GM23338 (cell line): Measurements from ENCODE around the gene BTC. TPM values are rescaled to one million over a fixed set of nuclear protein-coding genes. Genes with fewer than 3 reads are reported as not detected.

ENCODE experiments used
- ATAC-seq: fragments of 200-7000 bp; cut with Tn5 transposase; 3 replicates; pipeline ENCODE4 v1.9.1; 2020
- DNase-seq: peaks from one replicate; pipeline ENCODE4 v3.0.0-alpha.2; 2015; ENCODE audit warnings: low spot score
- H2AFZ ChIP-seq: fragments of 200-600 bp; sonication (generic); 2 replicates; pipeline ENCODE4 v1.8.0; 2016; ENCODE audit warnings: antibody characterized with exemption, mild to moderate bottlenecking, moderate library complexity
- H3F3A ChIP-seq: fragments of 200-600 bp; sonication (generic); replicated peaks from 2 replicates; pipeline ENCODE4 v1.8.0; 2017; ENCODE audit warnings: antibody characterized with exemption, mixed run types, low read depth
- H3K27ac ChIP-seq: fragments of 200-600 bp; sonication (generic); 2 replicates; pipeline ENCODE4 v1.6.1; 2016; ENCODE audit warnings: low read depth
- H3K27me3 ChIP-seq: fragments of 200-600 bp; sonication (generic); 2 replicates; pipeline ENCODE4 v1.8.0; 2016; ENCODE audit warnings: mild to moderate bottlenecking, mixed run types, moderate library complexity; ENCODE audit not compliant: insufficient read depth
- H3K36me3 ChIP-seq: fragments of 200-600 bp; sonication (generic); 2 replicates; pipeline ENCODE4 v1.8.0; 2016; ENCODE audit warnings: mild to moderate bottlenecking; ENCODE audit not compliant: insufficient read depth
- H3K4me1 ChIP-seq: fragments of 200-600 bp; sonication (generic); 2 replicates; pipeline ENCODE4 v1.8.0; 2016; ENCODE audit warnings: mild to moderate bottlenecking, moderate library complexity; ENCODE audit not compliant: insufficient read depth
- H3K4me2 ChIP-seq: fragments of 200-600 bp; sonication (generic); 2 replicates; pipeline ENCODE4 v1.7.1; 2017; ENCODE audit warnings: mixed run types
- H3K4me3 ChIP-seq: fragments of 200-600 bp; sonication (generic); 2 replicates; pipeline ENCODE4 v1.6.1; 2016; ENCODE audit warnings: mixed run types
- H3K79me2 ChIP-seq: fragments of 200-600 bp; sonication (generic); replicated peaks from 2 replicates; pipeline ENCODE4 v1.8.0; 2017; ENCODE audit warnings: mild to moderate bottlenecking; ENCODE audit not compliant: insufficient read depth
- H3K9me2 ChIP-seq: fragments of 200-600 bp; sonication (generic); 2 replicates; pipeline ENCODE4 v1.8.0; 2017; ENCODE audit not compliant: insufficient read depth
- H4K20me1 ChIP-seq: fragments of 200-600 bp; sonication (generic); replicated peaks from 2 replicates; pipeline ENCODE4 v1.8.0; 2017; ENCODE audit warnings: mild to moderate bottlenecking; ENCODE audit not compliant: insufficient read depth
- H3K27ac Mint-ChIP-seq: 2 replicates; pipeline ENCODE4 v1.8.0; 2020; ENCODE audit warnings: inconsistent platforms, mild to moderate bottlenecking, moderate library complexity, mixed read lengths
- H3K27me3 Mint-ChIP-seq: 3 replicates; pipeline ENCODE4 v1.8.0; 2022; ENCODE audit warnings: low read depth, mild to moderate bottlenecking, moderate library complexity, mixed read lengths, inconsistent platforms; ENCODE audit not compliant: insufficient read depth, poor library complexity
- H3K36me3 Mint-ChIP-seq: 3 replicates; pipeline ENCODE4 v1.8.0; 2021; ENCODE audit warnings: low read depth, mild to moderate bottlenecking, inconsistent platforms, moderate library complexity, mixed read lengths
- H3K4me1 Mint-ChIP-seq: 3 replicates; pipeline ENCODE4 v1.8.0; 2020; ENCODE audit warnings: mild to moderate bottlenecking, inconsistent platforms, mixed read lengths
- H3K4me3 Mint-ChIP-seq: 3 replicates; pipeline ENCODE4 v1.8.0; 2021; ENCODE audit warnings: moderate library complexity, mild to moderate bottlenecking, inconsistent platforms, mixed read lengths
- H3K9me3 Mint-ChIP-seq: 3 replicates; pipeline ENCODE4 v1.8.0; 2020; ENCODE audit warnings: moderate library complexity, mild to moderate bottlenecking, inconsistent platforms, mixed read lengths
- CTCF ChIP-seq, 2 experiments: fragments of 200-600 bp in 1 of 2; sonication (generic) in 1 of 2; conservative IDR thresholded peaks; 2 replicates each; pipeline versions ENCODE4 v1.5.1 to v1.6.1; 2016 to 2017; ENCODE audit warnings: antibody characterized with exemption in 2 of 2, low read depth in 2 of 2, mild to moderate bottlenecking in 2 of 2, moderate library complexity in 1 of 2
- ETS1 ChIP-seq: IDR thresholded peaks from 2 replicates; pipeline ENCODE4 v1.6.1; 2016; ENCODE audit warnings: antibody characterized with exemption
- EZH2 ChIP-seq: fragments of 200-600 bp; sonication (generic); IDR thresholded peaks from one replicate; pipeline ENCODE4 v1.8.0; 2017; ENCODE audit warnings: antibody characterized with exemption, mild to moderate bottlenecking, low read depth; ENCODE audit not compliant: unreplicated experiment
- EZH2phosphoT487 ChIP-seq: fragments of 200-600 bp; sonication (generic); IDR thresholded peaks from one replicate; pipeline ENCODE4 v1.8.1; 2018; ENCODE audit warnings: antibody characterized with exemption; ENCODE audit not compliant: unreplicated experiment
- NANOG ChIP-seq: IDR thresholded peaks from 2 replicates; pipeline ENCODE4 v1.6.1; 2016; ENCODE audit warnings: antibody characterized with exemption, borderline replicate concordance
- POLR2AphosphoS5 ChIP-seq: IDR thresholded peaks from 2 replicates; pipeline ENCODE4 v1.6.1; 2016; ENCODE audit warnings: antibody characterized with exemption, low read depth
- STAT1 ChIP-seq: IDR thresholded peaks from one replicate; pipeline ENCODE4 v1.6.1; 2016; ENCODE audit warnings: antibody characterized with exemption; ENCODE audit not compliant: unreplicated experiment
- ZNF114 ChIP-seq: fragments of 250-450 bp; sonication (Bioruptor Pico); IDR thresholded peaks from 2 replicates; pipeline ENCODE4 v1.5.0; 2020; ENCODE audit warnings: mild to moderate bottlenecking, moderate library complexity
- ZNF331 ChIP-seq: fragments of 250-450 bp; sonication (Bioruptor Pico); IDR thresholded peaks from 2 replicates; pipeline ENCODE4 v1.5.0; 2020; ENCODE audit warnings: low read depth, mild to moderate bottlenecking, moderate library complexity
- ZNF462 ChIP-seq: fragments of 250-450 bp; sonication (Bioruptor Pico); IDR thresholded peaks from 2 replicates; pipeline ENCODE4 v1.5.0; 2020; ENCODE audit warnings: mild to moderate bottlenecking, moderate library complexity
- polyA plus RNA-seq: library from polyadenylated mRNA; unstranded; fragments of >200 nt; fragmentation: Nextera tagmentation; extraction: Ambion mirVana; gene quantifications from 2 replicates; pipeline ENCODE4 v1.2.1, GENCODE V29; 2016
- total RNA-seq: library from RNA; depleted of rRNA; stranded (reverse); fragments of >200 nt; shearing (Covaris generic); gene quantifications from 2 replicates; pipeline ENCODE4 v1.2.3, GENCODE V29; 2014

Gene BTC
- total and polyA plus RNA-seq, 2 experiments from 2014 or later, result 0.18 to 0.59 TPM

- H3K79me2 ChIP-seq, result no peaks in the 10 kb centered on the region
- H3K4me2 ChIP-seq, result no peak overlapping the region
- Mint-ChIP-seq H3K27me3 (no peaks in the 10 kb centered on the region), H3K9me3 (no peaks in the 10 kb centered on the region), H3K4me3 (no peak overlapping the region), H3K36me3 (no peaks in the 10 kb centered on the region), H3K4me1 (no peaks in the 10 kb centered on the region), H3K27ac (no peak overlapping the region)
- H3K36me3 ChIP-seq, result no peaks in the 10 kb centered on the region
- no peaks in the 10 kb centered on the region for H3K9me2 ChIP-seq
- DNase-seq (no peak), ATAC-seq (no peak)
- no peaks in the 10 kb centered on the region for H3K4me1 ChIP-seq
- H3K27ac ChIP-seq, result no peak overlapping the region
- no peaks in the 10 kb centered on the region for H3F3A ChIP-seq
- no peaks in the 10 kb centered on the region for H3K27me3 ChIP-seq
- H2AFZ ChIP-seq, result no peak overlapping the region
- H3K4me3 ChIP-seq, result no peak overlapping the region
- H4K20me1 ChIP-seq, result no peaks in the 10 kb centered on the region
- no peak for TF ChIP-seq STAT1
These were observed 41.5 kb downstream of the BTC start for GRCh38 chr4:74752798-74753197.

GRCh38 chr4:74751856-74752255 is 42.5 kb downstream of the BTC start:
- Histone ChIP-seq H3K27me3 (no peaks in the 10 kb centered on the region), H3F3A (no peaks in the 10 kb centered on the region), H2AFZ (peak overlapping the region; percentile 70; the same call in 1 of the 2 replicates), H3K9me2 (no peaks in the 10 kb centered on the region), H3K27ac (no peak overlapping the region), H3K79me2 (no peaks in the 10 kb centered on the region), H3K4me2 (no peak overlapping the region), H3K4me3 (no peak overlapping the region), H4K20me1 (no peaks in the 10 kb centered on the region), H3K4me1 (no peaks in the 10 kb centered on the region), H3K36me3 (no peaks in the 10 kb centered on the region)
- ATAC-seq (no peak), DNase-seq (no peak)
- Mint-ChIP-seq H3K4me3 (no peak overlapping the region), H3K36me3 (no peaks in the 10 kb centered on the region), H3K27ac (no peak overlapping the region), H3K4me1 (no peaks in the 10 kb centered on the region), H3K9me3 (no peaks in the 10 kb centered on the region), H3K27me3 (no peaks in the 10 kb centered on the region)
- TF ChIP-seq ZNF462 (CRISPR knock-in tag) (no peak), ZNF114 (CRISPR knock-in tag) (no peak), ETS1 (no peak), EZH2 (no peak), POLR2AphosphoS5 (no peak), EZH2phosphoT487 (no peak), STAT1 (no peak), NANOG (no peak), CTCF (conservative IDR thresholded peaks at IDR 0.05; ENCODE audit: low read depth in 2 of 2) (no peak), ZNF331 (CRISPR knock-in tag) (no peak)
